Fibroblast of villous mesenchyme (primary cell): ENCODE data around the gene ALDH1A1. TPM values are rescaled to one million over a fixed set of nuclear protein-coding genes. Genes with fewer than 3 reads are reported as not detected.
"Not testable (repeated sequence)": the region's sequence is repeated elsewhere in the genome, so short reads cannot be mapped to it uniquely, and the experiment has no call there.

ENCODE experiments used
- DNase-seq: peaks from one replicate; pipeline ENCODE4 v3.0.0-alpha.2; 2010; ENCODE audit warnings: low read depth
- H3K4me3 ChIP-seq: 2 replicates; pipeline ENCODE4 v1.5.1; 2011; ENCODE audit warnings: low read depth, mild to moderate bottlenecking, low read length
- total RNA-seq: library from RNA; depleted of rRNA; stranded (reverse); fragments of >200 nt; gene quantifications from 2 replicates; pipeline ENCODE4 v1.2.3, GENCODE V29; 2012
- TF ChIP-seq, protein P1 (sequence below): IDR thresholded peaks from 2 replicates; pipeline ENCODE4 v1.5.1; 2012; ENCODE audit warnings: low read depth, mild to moderate bottlenecking, low read length; ENCODE audit not compliant: insufficient read depth

The ALDH1A1 gene
- total RNA-seq, 1 donor, result 450 TPM

- TF ChIP-seq, protein P1, sequence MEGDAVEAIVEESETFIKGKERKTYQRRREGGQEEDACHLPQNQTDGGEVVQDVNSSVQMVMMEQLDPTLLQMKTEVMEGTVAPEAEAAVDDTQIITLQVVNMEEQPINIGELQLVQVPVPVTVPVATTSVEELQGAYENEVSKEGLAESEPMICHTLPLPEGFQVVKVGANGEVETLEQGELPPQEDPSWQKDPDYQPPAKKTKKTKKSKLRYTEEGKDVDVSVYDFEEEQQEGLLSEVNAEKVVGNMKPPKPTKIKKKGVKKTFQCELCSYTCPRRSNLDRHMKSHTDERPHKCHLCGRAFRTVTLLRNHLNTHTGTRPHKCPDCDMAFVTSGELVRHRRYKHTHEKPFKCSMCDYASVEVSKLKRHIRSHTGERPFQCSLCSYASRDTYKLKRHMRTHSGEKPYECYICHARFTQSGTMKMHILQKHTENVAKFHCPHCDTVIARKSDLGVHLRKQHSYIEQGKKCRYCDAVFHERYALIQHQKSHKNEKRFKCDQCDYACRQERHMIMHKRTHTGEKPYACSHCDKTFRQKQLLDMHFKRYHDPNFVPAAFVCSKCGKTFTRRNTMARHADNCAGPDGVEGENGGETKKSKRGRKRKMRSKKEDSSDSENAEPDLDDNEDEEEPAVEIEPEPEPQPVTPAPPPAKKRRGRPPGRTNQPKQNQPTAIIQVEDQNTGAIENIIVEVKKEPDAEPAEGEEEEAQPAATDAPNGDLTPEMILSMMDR, result no peak
- no peak for DNase-seq
- no peak overlapping the region for H3K4me3 ChIP-seq
Observed at GRCh38 chr9:72946821-72947220, 6.0 kb downstream of the ALDH1A1 start.

GRCh38 chr9:72946318-72946717, 6.5 kb downstream of the ALDH1A1 start:
- H3K4me3 ChIP-seq, result no peak overlapping the region
- DNase-seq, result no peak
- TF ChIP-seq, protein P1, result no peak

DNA sequence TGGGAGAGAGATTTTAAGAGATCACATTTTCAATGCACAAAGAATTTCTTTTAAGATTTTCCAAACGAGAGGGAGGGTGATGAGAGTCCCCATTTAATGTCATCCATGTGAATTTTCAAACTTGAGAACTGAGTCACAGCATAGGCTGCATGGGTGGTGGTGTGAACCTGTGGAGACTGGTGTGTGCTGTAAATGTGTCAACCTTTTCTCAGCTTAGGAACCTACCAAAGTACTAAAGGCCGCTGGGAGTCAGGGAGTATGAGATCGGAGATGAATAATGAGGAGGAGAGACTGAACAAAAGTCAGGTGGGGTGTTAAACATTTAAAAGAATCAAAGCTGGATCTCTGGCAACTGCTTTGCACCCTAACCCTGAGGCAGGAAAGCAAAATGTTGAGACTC, 7.5 kb downstream of the ALDH1A1 start:
- TF ChIP-seq, protein P1, result no peak
- H3K4me3 ChIP-seq, result no peak overlapping the region
- no peak for DNase-seq

GRCh38 chr9:72943844-72944462, 8.9 kb downstream of the ALDH1A1 start:
- no peak overlapping the region for H3K4me3 ChIP-seq
- TF ChIP-seq, protein P1, result no peak
- no peak for DNase-seq

- DNase-seq, result no peak
- H3K4me3 ChIP-seq, result no peak overlapping the region
- TF ChIP-seq, protein P1, result no peak
Observed at GRCh38 chr9:72942451-72942850, 10.4 kb downstream of the ALDH1A1 start.

DNA sequence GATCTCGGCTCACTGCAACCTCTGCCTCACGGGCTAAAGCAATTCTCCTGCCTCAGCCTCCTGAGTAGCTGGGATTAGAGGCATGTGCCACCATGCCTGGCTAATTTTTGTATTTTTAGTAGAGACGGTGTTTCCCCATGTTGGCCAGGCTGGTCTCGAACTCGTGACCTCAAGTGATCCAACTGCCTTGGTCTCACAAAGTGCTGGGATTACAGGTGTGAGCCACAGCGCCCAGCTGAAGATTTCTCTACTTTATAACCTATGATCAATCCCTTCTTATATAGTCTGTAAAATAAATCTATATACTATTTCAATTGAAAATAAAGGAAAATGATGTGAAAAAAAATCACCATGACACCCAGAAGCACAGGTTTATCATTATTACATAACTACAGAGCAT, 13.3 kb downstream of the ALDH1A1 start:
- not testable (repeated sequence) for H3K4me3 ChIP-seq, DNase-seq

- TF ChIP-seq, protein P1, result no peak
- no peak overlapping the region for H3K4me3 ChIP-seq
- no peak for DNase-seq
Observed at GRCh38 chr9:72937545-72937944, 15.3 kb downstream of the ALDH1A1 start.

DNA sequence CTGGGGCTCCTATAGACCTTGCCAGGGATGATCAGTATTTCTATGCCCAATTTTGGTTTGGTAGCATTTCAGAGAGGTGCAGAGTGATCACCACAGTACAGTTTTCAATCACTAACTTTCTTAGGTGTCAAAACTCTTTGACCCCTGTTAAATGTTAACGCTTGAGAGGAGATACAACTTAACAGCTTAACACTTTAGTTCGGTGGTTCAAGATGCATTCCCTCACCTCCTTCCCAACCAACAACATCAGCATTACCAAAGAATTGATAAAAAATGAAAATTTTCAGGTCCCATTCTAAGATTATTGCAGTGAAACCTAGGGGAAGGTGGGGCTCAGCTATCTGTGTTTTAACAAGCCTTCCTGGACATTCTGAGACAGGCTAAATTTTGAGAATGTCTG, 16.2 kb downstream of the ALDH1A1 start:
- H3K4me3 ChIP-seq, result no peak overlapping the region
- no peak for DNase-seq
- TF ChIP-seq, protein P1, result no peak
